ENCODE measurements around the gene PTPRZ1. TPM values are rescaled to one million over a fixed set of nuclear protein-coding genes. Genes with fewer than 3 reads are reported as not detected.

Gene PTPRZ1
- total and polyA plus RNA-seq, 3 donors from 2014 or later: 1.9 to 2.7 (median 2.2) TPM

DNA sequence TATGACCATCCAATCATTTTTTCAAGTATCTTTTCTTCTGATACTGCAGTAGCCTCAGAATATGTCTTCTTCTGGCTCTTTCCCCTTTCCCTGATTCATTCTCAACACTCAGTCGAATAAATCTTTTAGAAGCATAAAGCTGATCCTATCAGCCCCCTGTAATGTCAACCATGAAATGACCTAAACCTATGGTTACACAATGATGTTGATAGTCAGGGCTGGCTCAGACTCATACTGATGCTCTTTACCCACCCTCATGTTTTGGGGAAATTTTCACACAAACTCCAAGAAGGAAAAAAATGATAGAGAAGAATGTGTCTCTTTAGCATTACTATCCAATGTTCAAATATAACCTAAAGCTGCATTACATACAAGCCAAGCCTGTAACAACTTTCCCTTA lies 195.1 kb downstream of the PTPRZ1 start:
- TF ChIP-seq POLR2A (IDR thresholded peaks at IDR 0.05) (no peak), CTCF (IDR thresholded peaks at IDR 0.05) (no peak)
- no peaks in the 10 kb centered on the region for H3K9me3 ChIP-seq
- no peak overlapping the region for H3K4me3 ChIP-seq
- intact Hi-C loops (cut with DNase I; ENCODE audit: low total_unique reads): no loop called here
- no peak for DNase-seq
- H3K4me1 ChIP-seq: no peaks in the 10 kb centered on the region
- no peaks in the 10 kb centered on the region for H3K36me3 ChIP-seq (ENCODE audit: low read depth, missing control alignments)
- WGBS, 2 donors: 89 to 100% methylated on average over 1 of the region's 1 CpG
- H3K27me3 ChIP-seq: no peaks in the 10 kb centered on the region
- no peak overlapping the region for H3K27ac ChIP-seq

DNA sequence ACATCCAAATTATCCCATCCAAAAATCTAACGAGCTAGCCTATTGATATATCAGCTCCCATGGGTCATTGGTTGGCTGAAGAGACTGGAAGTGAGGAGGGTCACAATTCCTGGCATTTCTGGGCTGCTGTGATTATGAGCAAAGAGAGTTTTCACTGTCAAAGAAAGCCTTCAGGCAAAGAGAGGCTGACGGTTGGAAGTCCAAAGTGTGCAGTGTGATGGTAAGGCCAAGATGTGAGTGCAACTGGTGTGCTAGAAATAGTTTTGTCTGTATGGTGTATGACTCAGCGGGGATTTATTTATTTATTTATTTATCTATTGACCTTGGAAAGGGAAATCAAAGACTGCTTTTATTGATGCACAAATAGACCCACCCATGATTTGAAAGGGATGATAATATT lies 196.0 kb downstream of the PTPRZ1 start:
- WGBS, 2 donors: 74% methylated on average over 3 of the region's 3 CpGs
- intact Hi-C loops (cut with DNase I; ENCODE audit: low total_unique reads): no loop called here
- Histone ChIP-seq H3K36me3 (ENCODE audit: low read depth, missing control alignments) (no peaks in the 10 kb centered on the region), H3K4me3 (no peak overlapping the region), H3K9me3 (no peaks in the 10 kb centered on the region), H3K27me3 (no peaks in the 10 kb centered on the region), H3K4me1 (no peaks in the 10 kb centered on the region), H3K27ac (no peak overlapping the region)
- no peak for DNase-seq
- no peak for TF ChIP-seq POLR2A (IDR thresholded peaks at IDR 0.05)
- TF ChIP-seq CTCF (IDR thresholded peaks at IDR 0.05): no peak

DNA sequence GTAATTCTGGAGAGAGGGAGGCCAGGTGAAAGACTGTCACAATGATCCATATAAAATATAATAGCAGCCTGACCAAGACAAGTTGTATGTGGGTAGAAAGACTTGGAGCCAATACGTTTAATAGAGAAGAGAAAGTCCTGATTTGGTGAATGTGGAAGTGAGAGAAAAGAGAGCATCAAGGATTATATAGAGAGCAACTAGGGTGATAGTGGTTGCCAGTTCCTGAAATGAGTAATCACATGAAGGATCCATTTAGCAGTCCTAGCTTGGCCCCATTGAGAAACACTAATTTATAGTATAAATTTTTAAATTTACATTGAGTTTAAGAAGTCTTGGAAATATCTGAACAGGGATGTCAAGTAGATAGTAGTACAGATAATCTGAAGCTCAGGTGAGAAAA lies 197.1 kb downstream of the PTPRZ1 start:
- Histone ChIP-seq H3K27ac (no peak overlapping the region), H3K9me3 (no peaks in the 10 kb centered on the region), H3K4me3 (no peak overlapping the region), H3K27me3 (no peaks in the 10 kb centered on the region), H3K36me3 (ENCODE audit: low read depth, missing control alignments) (no peaks in the 10 kb centered on the region), H3K4me1 (no peaks in the 10 kb centered on the region)
- no peak for DNase-seq
- intact Hi-C loops (cut with DNase I; ENCODE audit: low total_unique reads): no loop called here
- WGBS, 2 donors: 85 to 89% methylated on average over 1 of the region's 1 CpG
- TF ChIP-seq CTCF (IDR thresholded peaks at IDR 0.05) (no peak), POLR2A (IDR thresholded peaks at IDR 0.05) (no peak)

DNA sequence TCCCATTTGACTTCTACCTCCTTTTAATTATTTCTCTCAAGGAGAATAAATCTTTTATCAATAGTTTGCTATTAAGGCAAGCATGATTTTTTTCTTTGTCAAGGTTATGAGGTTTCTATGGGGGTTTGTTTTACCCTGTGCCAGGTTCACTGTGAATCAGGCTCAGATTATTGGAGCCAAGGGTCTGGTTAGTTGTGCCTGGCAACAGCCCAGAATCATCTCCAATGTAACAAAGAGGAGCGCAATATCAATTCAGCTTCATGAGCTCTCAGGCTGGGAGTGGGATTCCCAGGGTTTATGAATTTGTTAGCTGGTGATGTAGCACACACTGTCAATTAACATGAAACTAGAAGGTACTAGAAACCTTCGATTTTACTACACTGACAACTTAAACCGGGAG lies 197.9 kb downstream of the PTPRZ1 start:
- no peaks in the 10 kb centered on the region for H3K4me1 ChIP-seq
- no peaks in the 10 kb centered on the region for H3K36me3 ChIP-seq (ENCODE audit: low read depth, missing control alignments)
- H3K27me3 ChIP-seq: no peaks in the 10 kb centered on the region
- no peak for DNase-seq
- intact Hi-C loops (cut with DNase I; ENCODE audit: low total_unique reads): no loop called here
- no peak overlapping the region for H3K27ac ChIP-seq
- H3K9me3 ChIP-seq: no peaks in the 10 kb centered on the region
- no peak for TF ChIP-seq POLR2A (IDR thresholded peaks at IDR 0.05)
- TF ChIP-seq CTCF (IDR thresholded peaks at IDR 0.05): no peak
- 68 to 70% methylated on average over 3 of the region's 3 CpGs for WGBS, 2 donors
- H3K4me3 ChIP-seq: no peak overlapping the region

GRCh38 chr7:122072272-122072671 lies 199.3 kb downstream of the PTPRZ1 start:
- H3K27ac ChIP-seq: no peak overlapping the region
- H3K4me1 ChIP-seq: no peaks in the 10 kb centered on the region
- no peak for TF ChIP-seq CTCF (IDR thresholded peaks at IDR 0.05)
- no peak for TF ChIP-seq POLR2A (IDR thresholded peaks at IDR 0.05)
- intact Hi-C loops (cut with DNase I; ENCODE audit: low total_unique reads): no loop called here
- WGBS, 2 donors: 90 to 95% methylated on average over 2 of the region's 2 CpGs
- H3K36me3 ChIP-seq (ENCODE audit: low read depth, missing control alignments): no peaks in the 10 kb centered on the region
- no peak for DNase-seq
- H3K9me3 ChIP-seq: no peaks in the 10 kb centered on the region
- H3K27me3 ChIP-seq: no peaks in the 10 kb centered on the region
- no peak overlapping the region for H3K4me3 ChIP-seq

Measured in testis (tissue), 3 donors.